Caco-2 (cell line): ENCODE results near the gene PCDHGA3. TPM values are rescaled to one million over a fixed set of nuclear protein-coding genes. Genes with fewer than 3 reads are reported as not detected.

Source experiments
- BruUV-seq: library from RNA; stranded (reverse); fragments of 400-500 nt; replicated peaks from 2 replicates; lab custom pipeline; 2021; lab: Mats Ljungman, UMichigan
- CTCF ChIA-PET: fragments of 300-600 bp; sonication (Branson Sonifier 250); formaldehyde crosslinking; loops from one replicate; lab custom pipeline; 2022; ENCODE audit warnings: antibody characterized with exemption; lab: Charles Lee
- POLR2A ChIA-PET: fragments of 300-600 bp; sonication (Branson Sonifier 250); formaldehyde crosslinking; loops from one replicate; lab custom pipeline; 2022; ENCODE audit warnings: antibody characterized with exemption; lab: Charles Lee
- DNase-seq, 2 experiments: peaks; one replicate each; pipeline versions ENCODE4 v3.0.0 to v3.0.0-alpha.2; 2020 to 2022
- H3K27me3 ChIP-seq: replicated peaks from 2 replicates; pipeline ENCODE4 v1.6.0; 2011; ENCODE audit warnings: low read length; ENCODE audit not compliant: control insufficient read depth, insufficient read depth
- H3K36me3 ChIP-seq: 2 replicates; pipeline ENCODE4 v1.5.1; 2011; ENCODE audit warnings: low read length; ENCODE audit not compliant: control insufficient read depth, insufficient read depth
- H3K4me1 ChIP-seq: fragments of 250-450 bp; sonication (Bioruptor Pico); 2 replicates; pipeline ENCODE4 v1.5.1; 2020; ENCODE audit warnings: mild to moderate bottlenecking
- H3K4me3 ChIP-seq: 2 replicates; pipeline ENCODE4 v1.5.1; 2011; ENCODE audit warnings: low read depth, mild to moderate bottlenecking, control low read depth, low read length
- H3K9me3 ChIP-seq: fragments of 250-450 bp; sonication (Bioruptor Pico); 2 replicates; pipeline ENCODE4 v1.5.1; 2020; ENCODE audit warnings: mild to moderate bottlenecking, moderate library complexity
- H3K27ac Mint-ChIP-seq: one replicate; pipeline ENCODE4 v1.8.0; 2022; ENCODE audit warnings: mixed read lengths; ENCODE audit not compliant: unreplicated experiment
- H3K27me3 Mint-ChIP-seq: one replicate; pipeline ENCODE4 v1.8.0; 2022; ENCODE audit warnings: mixed read lengths; ENCODE audit not compliant: insufficient read depth, unreplicated experiment
- H3K36me3 Mint-ChIP-seq: one replicate; pipeline ENCODE4 v1.8.0; 2022; ENCODE audit warnings: mild to moderate bottlenecking, mixed read lengths; ENCODE audit not compliant: insufficient read depth, unreplicated experiment
- H3K4me1 Mint-ChIP-seq: one replicate; pipeline ENCODE4 v1.8.0; 2022; ENCODE audit warnings: low read depth, mixed read lengths; ENCODE audit not compliant: unreplicated experiment
- H3K4me3 Mint-ChIP-seq: one replicate; pipeline ENCODE4 v1.8.0; 2022; ENCODE audit warnings: mild to moderate bottlenecking, moderate library complexity, mixed read lengths; ENCODE audit not compliant: unreplicated experiment
- H3K9me3 Mint-ChIP-seq: one replicate; pipeline ENCODE4 v1.8.0; 2022; ENCODE audit warnings: mixed read lengths; ENCODE audit not compliant: unreplicated experiment
- CTCF ChIP-seq, 2 experiments: fragments of 200-600 bp in 1 of 2; IDR thresholded peaks; 1 replicate in 1 of 2; 2 replicates in 1 of 2; pipeline versions ENCODE4 v1.5.1 to v1.8.0; 2011 to 2022; ENCODE audit warnings: antibody characterized with exemption in 1 of 2, control low read depth in 1 of 2, inconsistent platforms in 1 of 2, low read depth in 1 of 2, low read length in 1 of 2, mild to moderate bottlenecking in 1 of 2, moderate library complexity in 1 of 2; ENCODE audit not compliant: insufficient read depth in 1 of 2, severe bottlenecking in 1 of 2, unreplicated experiment in 1 of 2
- intact Hi-C: fragments of 100-400 bp; cut with micrococcal nuclease; formaldehyde crosslinking; loops from one replicate; pipeline ENCODE4 v1.10.0; 2022; ENCODE audit not compliant: unreplicated experiment
- total RNA-seq: library from RNA; stranded (reverse); gene quantifications from 2 replicates; pipeline ENCODE4 v1.2.3, GENCODE V29; 2022

The PCDHGA3 gene
- total RNA-seq, 1 experiment from 2014 or later, result 0.11 TPM

GRCh38 chr5:141359790-141360426 lies 16.3 kb downstream of the PCDHGA3 start, which contains the start of gene PCDHGB2:
Gene PCDHGB2 (plus strand): TSS chr5:141359994. CDS start chr5:141360136, 142 bp downstream.
- H3K4me1 Mint-ChIP-seq, result no peaks in the 10 kb centered on the region
- DNase-seq, result peak in 1 of 2 experiments; percentile 15
- H3K36me3 Mint-ChIP-seq, result no peaks in the 10 kb centered on the region
- intact Hi-C loops, result loop anchor here (1.0 to 2.0 kb wide), 3 partner anchors 33 to 205 kb away; no protein-coding TSS in a partner anchor
- POLR2A ChIA-PET, result no interaction called here
- Histone ChIP-seq H3K36me3 (no peaks in the 10 kb centered on the region), H3K27me3 (no peaks in the 10 kb centered on the region), H3K4me1 (no peaks in the 10 kb centered on the region), H3K9me3 (no peaks in the 10 kb centered on the region; the same call in 1 of the 2 replicates), H3K4me3 (no peak within 1 kb of the TSS)
- CTCF ChIA-PET, result no interaction called here
- TF ChIP-seq CTCF (IDR thresholded peaks at IDR 0.05; ENCODE audit: insufficient read depth in 1 of 2, low read depth in 1 of 2, low read length in 1 of 2, severe bottlenecking in 1 of 2, unreplicated experiment in 1 of 2), result peak; percentile 40 to 47
- H3K4me3 Mint-ChIP-seq, result peak within 1 kb of the TSS; percentile 36
- no peaks in the 10 kb centered on the region for H3K27me3 Mint-ChIP-seq
- peaks cover 21% of the 10 kb centered on the region for H3K9me3 Mint-ChIP-seq
- H3K27ac Mint-ChIP-seq, result peak within 1 kb of the TSS; percentile 31
- TSS peak; percentile 44 for BruUV-seq

DNA sequence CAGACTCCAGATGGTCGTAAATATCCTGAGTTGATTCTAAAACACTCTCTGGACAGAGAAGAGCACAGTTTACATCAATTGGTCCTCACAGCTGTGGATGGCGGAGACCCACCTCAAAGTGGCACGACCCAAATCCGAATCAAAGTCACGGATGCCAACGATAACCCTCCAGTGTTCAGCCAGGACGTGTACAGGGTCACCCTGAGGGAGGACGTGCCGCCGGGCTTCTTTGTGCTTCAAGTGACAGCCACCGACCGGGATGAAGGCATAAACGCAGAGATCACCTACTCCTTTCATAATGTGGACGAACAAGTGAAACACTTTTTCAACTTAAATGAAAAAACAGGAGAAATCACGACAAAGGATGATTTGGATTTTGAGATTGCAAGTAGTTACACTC lies 17.1 kb downstream of the PCDHGA3 start:
- Mint-ChIP-seq H3K27ac (no peak overlapping the region), H3K9me3 (peaks cover 28% of the 10 kb centered on the region)
- POLR2A ChIA-PET, result no interaction called here

GRCh38 chr5:141362719-141363118 lies 19.1 kb downstream of the PCDHGA3 start:
- no peaks in the 10 kb centered on the region for H3K4me1 Mint-ChIP-seq
- POLR2A ChIA-PET, result no interaction called here
- no peak overlapping the region for H3K4me3 Mint-ChIP-seq
- no peaks in the 10 kb centered on the region for H3K9me3 ChIP-seq
- peaks cover 31% of the 10 kb centered on the region for H3K9me3 Mint-ChIP-seq
- TF ChIP-seq CTCF (IDR thresholded peaks at IDR 0.05; ENCODE audit: insufficient read depth in 1 of 2, low read depth in 1 of 2, low read length in 1 of 2, severe bottlenecking in 1 of 2, unreplicated experiment in 1 of 2), result no peak
- CTCF ChIA-PET, result no interaction called here
- H3K4me1 ChIP-seq, result no peaks in the 10 kb centered on the region
- no peaks in the 10 kb centered on the region for H3K27me3 ChIP-seq
- no peak overlapping the region for H3K27ac Mint-ChIP-seq
- H3K27me3 Mint-ChIP-seq, result no peaks in the 10 kb centered on the region
- DNase-seq, result no peak
- intact Hi-C loops, result no loop called here
- no peaks in the 10 kb centered on the region for H3K36me3 ChIP-seq
- BruUV-seq, result no TSS peak
- H3K4me3 ChIP-seq, result no peak overlapping the region
- no peaks in the 10 kb centered on the region for H3K36me3 Mint-ChIP-seq

More for the DNA sequence above, 17.1 kb downstream of the PCDHGA3 start:
- Histone ChIP-seq H3K9me3 (no peaks in the 10 kb centered on the region), H3K36me3 (no peaks in the 10 kb centered on the region), H3K4me3 (no peak overlapping the region), H3K4me1 (no peaks in the 10 kb centered on the region), H3K27me3 (no peaks in the 10 kb centered on the region)
- CTCF ChIA-PET, result no interaction called here
- H3K4me1 Mint-ChIP-seq, result no peaks in the 10 kb centered on the region
- no peak for TF ChIP-seq CTCF (IDR thresholded peaks at IDR 0.05; ENCODE audit: insufficient read depth in 1 of 2, low read depth in 1 of 2, low read length in 1 of 2, severe bottlenecking in 1 of 2, unreplicated experiment in 1 of 2)
- intact Hi-C loops, result no loop called here
- H3K27me3 Mint-ChIP-seq, result no peaks in the 10 kb centered on the region
- no peaks in the 10 kb centered on the region for H3K36me3 Mint-ChIP-seq
- no peak for DNase-seq
- no peak overlapping the region for H3K4me3 Mint-ChIP-seq
- no TSS peak for BruUV-seq
